B cell (primary cell): ENCODE measurements around the gene TSFM.

ENCODE experiments used
- EZH2 ChIP-seq: IDR thresholded peaks from 2 replicates; pipeline ENCODE4 v1.6.1; 2012; ENCODE audit warnings: borderline replicate concordance, low read depth, mild to moderate bottlenecking, moderate library complexity, low read length; ENCODE audit not compliant: insufficient read depth, poor library complexity, severe bottlenecking
- TF ChIP-seq, protein P1 (sequence below): fragments of 200-600 bp; IDR thresholded peaks from one replicate; pipeline ENCODE4 v1.8.0; 2022; ENCODE audit warnings: antibody characterized with exemption, mild to moderate bottlenecking

DNA sequence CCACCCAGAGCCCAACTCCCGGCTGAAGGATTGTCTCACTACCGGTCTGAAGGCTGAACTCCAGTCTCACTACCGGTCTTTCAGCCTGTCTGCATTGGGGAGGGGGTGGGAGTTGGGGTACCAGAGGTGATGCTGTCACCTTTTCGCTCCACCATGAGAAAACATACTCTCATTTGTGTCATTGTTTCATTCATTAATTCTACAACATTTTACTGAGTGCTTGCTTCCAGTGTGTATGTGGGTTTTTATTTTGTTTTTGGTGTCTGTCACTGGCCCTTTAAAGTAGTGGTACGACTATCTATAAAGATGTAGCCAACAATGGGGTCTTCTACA lies 30.0 kb upstream of the TSFM start:
- TF ChIP-seq, protein P1, sequence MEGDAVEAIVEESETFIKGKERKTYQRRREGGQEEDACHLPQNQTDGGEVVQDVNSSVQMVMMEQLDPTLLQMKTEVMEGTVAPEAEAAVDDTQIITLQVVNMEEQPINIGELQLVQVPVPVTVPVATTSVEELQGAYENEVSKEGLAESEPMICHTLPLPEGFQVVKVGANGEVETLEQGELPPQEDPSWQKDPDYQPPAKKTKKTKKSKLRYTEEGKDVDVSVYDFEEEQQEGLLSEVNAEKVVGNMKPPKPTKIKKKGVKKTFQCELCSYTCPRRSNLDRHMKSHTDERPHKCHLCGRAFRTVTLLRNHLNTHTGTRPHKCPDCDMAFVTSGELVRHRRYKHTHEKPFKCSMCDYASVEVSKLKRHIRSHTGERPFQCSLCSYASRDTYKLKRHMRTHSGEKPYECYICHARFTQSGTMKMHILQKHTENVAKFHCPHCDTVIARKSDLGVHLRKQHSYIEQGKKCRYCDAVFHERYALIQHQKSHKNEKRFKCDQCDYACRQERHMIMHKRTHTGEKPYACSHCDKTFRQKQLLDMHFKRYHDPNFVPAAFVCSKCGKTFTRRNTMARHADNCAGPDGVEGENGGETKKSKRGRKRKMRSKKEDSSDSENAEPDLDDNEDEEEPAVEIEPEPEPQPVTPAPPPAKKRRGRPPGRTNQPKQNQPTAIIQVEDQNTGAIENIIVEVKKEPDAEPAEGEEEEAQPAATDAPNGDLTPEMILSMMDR: no peak
- TF ChIP-seq EZH2: no peak
